ENCODE measurements around the gene C19orf81. TPM values are rescaled to one million over a fixed set of nuclear protein-coding genes. Genes with fewer than 3 reads are reported as not detected.

Gene C19orf81
- total and polyA plus RNA-seq, 9 of the 15 experiments (the other 6 are each of a cell fraction or from before 2014, with no cell fraction given): 2.5 to 42.9 (median 33.0) TPM; not detected in 4

- Histone ChIP-seq H3K9me1 (ENCODE audit: control insufficient read depth, insufficient read depth, low read length) (no peaks in the 10 kb centered on the region), H3K27me3 (ENCODE audit: control insufficient read depth in 2 of 2, insufficient read depth in 2 of 2, low read length in 2 of 2) (peaks cover 5 to 19% of the 10 kb centered on the region in 2 experiments; a peak in 3 of 5 replicates), H3K9me3 (replicated peaks; ENCODE audit: control insufficient read depth, insufficient read depth, low read depth, low read length) (peaks cover 10% of the 10 kb centered on the region; the same call in 1 of the 2 replicates), H2AFZ (ENCODE audit: low read depth, low read length) (no peak overlapping the region), H3K4me2 (ENCODE audit: insufficient read depth, low read length) (no peak overlapping the region), H3K4me1 (replicated peaks in 1 of 2; ENCODE audit: control insufficient read depth in 2 of 2, insufficient read depth in 2 of 2, low read length in 2 of 2) (peaks cover 0 to 19% of the 10 kb centered on the region in 2 experiments; a peak in 2 of 5 replicates), H3K9ac (ENCODE audit: insufficient read depth in 1 of 2, low read depth in 2 of 2, low read length in 2 of 2) (no peak overlapping the region), H3K27ac (ENCODE audit: extremely low read depth, low read depth, low read length) (no peak overlapping the region), H4K20me1 (replicated peaks; ENCODE audit: control insufficient read depth, insufficient read depth, low read length) (no peaks in the 10 kb centered on the region; the same call in 1 of the 2 replicates), H3K36me3 (ENCODE audit: control insufficient read depth, insufficient read depth, low read length) (no peaks in the 10 kb centered on the region), H3K79me2 (ENCODE audit: control insufficient read depth, insufficient read depth, low read length) (no peaks in the 10 kb centered on the region), H3K4me3 (no peak overlapping the region)
- 15% methylated on average over 2 of the region's 2 CpGs for WGBS (ENCODE audit: insufficient coverage, low coverage, missing lambda C conversion rate)
- intact Hi-C loops (cut with micrococcal nuclease): no loop called here
- ATAC-seq (no peak), FAIRE-seq (no peak), DNase-seq (ENCODE audit: extremely low read depth in 1 of 4, low spot score in 3 of 4) (no peak)
- BruUV-seq (replicated peaks): no TSS peak
- TF ChIP-seq MTA1 (IDR thresholded peaks at IDR 0.05; ENCODE audit: borderline replicate concordance): no peak
- peak; percentile 87 for TF ChIP-seq RBM25 (IDR thresholded peaks at IDR 0.05; ENCODE audit: low read depth, low read length, severe bottlenecking)
- TF ChIP-seq KDM1A (IDR thresholded peaks at IDR 0.05): peak; percentile 74 to 79; a peak in 3 of 4 replicates
- no peak for TF ChIP-seq MXD1 (CRISPR knock-in tag; IDR thresholded peaks at IDR 0.05; ENCODE audit: borderline replicate concordance, poor library complexity, severe bottlenecking)
- peak; percentile 80; the same call in 1 of the 2 replicates for TF ChIP-seq BCOR (IDR thresholded peaks at IDR 0.05)
- ChIA-PET POLR2A (no interaction called here), CTCF (ENCODE audit: low intra/inter-chr PET ratio) (no interaction called here)
- in situ Hi-C loops (cut with MboI): no loop called here
Measured at GRCh38 chr19:50633359-50633758, 15.9 kb upstream of the C19orf81 start.

DNA sequence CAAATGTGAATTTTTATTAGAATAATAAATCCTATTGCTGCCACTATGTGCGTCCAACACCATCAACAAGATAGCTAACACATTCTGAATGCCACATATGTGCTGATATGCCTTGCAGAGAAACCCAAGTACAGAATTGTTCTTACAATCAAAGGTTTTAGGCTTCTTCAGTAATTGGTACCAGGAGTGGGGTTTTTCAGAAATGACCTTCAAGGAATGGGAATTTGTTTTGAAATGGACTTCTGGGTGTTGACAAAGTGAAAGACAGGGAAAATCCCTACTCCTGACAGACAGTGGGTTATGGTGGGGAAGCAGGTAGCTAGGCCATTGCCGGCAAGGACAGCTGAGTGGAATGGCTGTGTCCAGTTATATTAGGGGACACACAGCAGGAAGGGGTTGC is 15.3 kb upstream of the C19orf81 start:
- Histone ChIP-seq H3K27ac (ENCODE audit: extremely low read depth, low read depth, low read length) (no peak overlapping the region), H3K27me3 (ENCODE audit: control insufficient read depth in 2 of 2, insufficient read depth in 2 of 2, low read length in 2 of 2) (peaks cover 11 to 25% of the 10 kb centered on the region in 2 experiments; a peak in 4 of 5 replicates)
- CTCF ChIA-PET (ENCODE audit: low intra/inter-chr PET ratio): interaction anchor here (0.6 kb wide), 1 partner anchor 27 kb away, joined by 3 read pairs; no protein-coding TSS in a partner anchor
- TF ChIP-seq MLLT1 (IDR thresholded peaks at IDR 0.05) (no peak), HNRNPLL (IDR thresholded peaks at IDR 0.05; ENCODE audit: low read depth, low read length, poor library complexity, severe bottlenecking) (no peak), CBX5 (IDR thresholded peaks at IDR 0.05; ENCODE audit: borderline replicate concordance, low read depth) (peak; percentile 47; the same call in 1 of the 2 replicates), CBX3 (IDR thresholded peaks at IDR 0.05; ENCODE audit: borderline replicate concordance in 1 of 2, low read length in 2 of 2) (peak in 1 of 2 experiments; percentile 73; a peak in 1 of 3 replicates), SMARCB1 (IDR thresholded peaks at IDR 0.05; ENCODE audit: insufficient read length, low read depth) (no peak), ZNF639 (CRISPR knock-in tag; conservative IDR thresholded peaks at IDR 0.05 in 1 of 2, IDR thresholded peaks at IDR 0.05 in 1 of 2) (no peak), TRIM28 (IDR thresholded peaks at IDR 0.05) (peak; percentile 87)

More for the DNA sequence above, 15.3 kb upstream of the C19orf81 start:
- FAIRE-seq (no peak), ATAC-seq (no peak), DNase-seq (ENCODE audit: extremely low read depth in 1 of 4, low spot score in 3 of 4) (no peak)
- Histone ChIP-seq H3K4me3 (no peak overlapping the region), H3K79me2 (ENCODE audit: control insufficient read depth, insufficient read depth, low read length) (no peaks in the 10 kb centered on the region), H3K36me3 (ENCODE audit: control insufficient read depth, insufficient read depth, low read length) (no peaks in the 10 kb centered on the region), H3K9ac (ENCODE audit: insufficient read depth in 1 of 2, low read depth in 2 of 2, low read length in 2 of 2) (no peak overlapping the region), H3K4me2 (ENCODE audit: insufficient read depth, low read length) (no peak overlapping the region), H4K20me1 (replicated peaks; ENCODE audit: control insufficient read depth, insufficient read depth, low read length) (no peaks in the 10 kb centered on the region; the same call in 1 of the 2 replicates), H3K4me1 (replicated peaks in 1 of 2; ENCODE audit: control insufficient read depth in 2 of 2, insufficient read depth in 2 of 2, low read length in 2 of 2) (peaks cover 2 to 23% of the 10 kb centered on the region in 2 experiments; a peak in 3 of 5 replicates), H2AFZ (ENCODE audit: low read depth, low read length) (no peak overlapping the region), H3K9me3 (replicated peaks; ENCODE audit: control insufficient read depth, insufficient read depth, low read depth, low read length) (peaks cover 10% of the 10 kb centered on the region; the same call in 1 of the 2 replicates), H3K9me1 (ENCODE audit: control insufficient read depth, insufficient read depth, low read length) (no peaks in the 10 kb centered on the region)
- no TSS peak for BruUV-seq (replicated peaks)
- in situ Hi-C loops (cut with MboI) (no loop called here), intact Hi-C loops (cut with micrococcal nuclease) (no loop called here)
- 40% methylated on average over 2 of the region's 2 CpGs for WGBS (ENCODE audit: insufficient coverage, low coverage, missing lambda C conversion rate)
- POLR2A ChIA-PET: interaction anchor here (0.6 kb wide), 1 partner anchor 236 kb away, joined by 3 read pairs; no protein-coding TSS in a partner anchor

Data from K562 (cell line).